ENCODE data around the gene EPS8. TPM values are rescaled to one million over a fixed set of nuclear protein-coding genes. Genes with fewer than 3 reads are reported as not detected.

EPS8 gene
- total RNA-seq, 1 experiment from 2014 or later, result 85.3 TPM

DNA sequence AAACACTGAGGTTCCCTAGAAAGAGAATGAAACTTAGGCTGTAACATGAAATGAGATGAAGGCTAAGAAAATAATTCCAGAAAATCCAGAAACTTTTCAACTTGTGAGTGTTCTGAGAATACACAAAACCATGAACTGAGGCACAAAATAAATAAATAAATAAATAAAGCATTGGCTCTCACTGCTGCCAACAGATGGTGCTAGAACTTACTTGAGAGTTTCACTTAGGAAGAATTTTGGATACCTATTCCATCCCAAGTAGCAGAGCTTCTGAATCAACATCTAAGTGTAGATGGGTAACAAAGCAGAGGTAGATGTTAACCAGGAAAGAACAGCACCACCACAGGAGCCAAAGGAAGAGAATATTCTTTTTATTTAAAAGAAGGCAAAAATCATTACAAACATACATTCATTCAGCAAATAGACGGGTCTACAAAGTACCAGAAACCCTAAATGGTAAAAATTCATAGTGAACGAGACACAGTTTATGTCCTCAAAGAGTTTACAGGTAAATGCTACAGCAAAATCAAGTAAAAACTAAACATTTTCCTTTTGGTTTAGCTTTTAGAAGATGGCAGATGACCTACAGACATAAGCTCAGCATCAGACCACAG lies 16.7 kb downstream of the EPS8 start:
- no TSS peak for BruUV-seq (replicated peaks)
- Mint-ChIP-seq H3K36me3 (ENCODE audit: insufficient read depth, unreplicated experiment) (peaks cover 3% of the 10 kb centered on the region), H3K4me1 (ENCODE audit: insufficient read depth, unreplicated experiment) (peaks cover 44% of the 10 kb centered on the region), H3K27ac (ENCODE audit: low read depth, unreplicated experiment) (no peak overlapping the region), H3K27me3 (ENCODE audit: insufficient read depth, unreplicated experiment) (no peaks in the 10 kb centered on the region), H3K9me3 (ENCODE audit: unreplicated experiment) (no peaks in the 10 kb centered on the region), H3K4me3 (ENCODE audit: unreplicated experiment) (no peak overlapping the region)
- ChIA-PET POLR2A (interaction anchor here (0.6 to 3.7 kb wide), 8 partner anchors 16 to 114 kb away, joined by 3 to 35 read pairs (median 3); partner anchors contain the start of gene EPS8), CTCF (interaction anchor here (0.6 to 3.0 kb wide), 39 partner anchors 8 to 497 kb away, joined by 3 to 21 read pairs (median 5); partner anchors contain the start of genes EPS8 and STRAP)
- TF ChIP-seq, protein P1, sequence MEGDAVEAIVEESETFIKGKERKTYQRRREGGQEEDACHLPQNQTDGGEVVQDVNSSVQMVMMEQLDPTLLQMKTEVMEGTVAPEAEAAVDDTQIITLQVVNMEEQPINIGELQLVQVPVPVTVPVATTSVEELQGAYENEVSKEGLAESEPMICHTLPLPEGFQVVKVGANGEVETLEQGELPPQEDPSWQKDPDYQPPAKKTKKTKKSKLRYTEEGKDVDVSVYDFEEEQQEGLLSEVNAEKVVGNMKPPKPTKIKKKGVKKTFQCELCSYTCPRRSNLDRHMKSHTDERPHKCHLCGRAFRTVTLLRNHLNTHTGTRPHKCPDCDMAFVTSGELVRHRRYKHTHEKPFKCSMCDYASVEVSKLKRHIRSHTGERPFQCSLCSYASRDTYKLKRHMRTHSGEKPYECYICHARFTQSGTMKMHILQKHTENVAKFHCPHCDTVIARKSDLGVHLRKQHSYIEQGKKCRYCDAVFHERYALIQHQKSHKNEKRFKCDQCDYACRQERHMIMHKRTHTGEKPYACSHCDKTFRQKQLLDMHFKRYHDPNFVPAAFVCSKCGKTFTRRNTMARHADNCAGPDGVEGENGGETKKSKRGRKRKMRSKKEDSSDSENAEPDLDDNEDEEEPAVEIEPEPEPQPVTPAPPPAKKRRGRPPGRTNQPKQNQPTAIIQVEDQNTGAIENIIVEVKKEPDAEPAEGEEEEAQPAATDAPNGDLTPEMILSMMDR (IDR thresholded peaks at IDR 0.05; ENCODE audit: unreplicated experiment), result peak; percentile 42
- peak; percentile 55 for DNase-seq (ENCODE audit: unreplicated experiment)
- intact Hi-C loops (cut with micrococcal nuclease), result loop anchor here (1.0 to 5.0 kb wide), 2 partner anchors 84 to 180 kb away; no protein-coding TSS in a partner anchor

DNA sequence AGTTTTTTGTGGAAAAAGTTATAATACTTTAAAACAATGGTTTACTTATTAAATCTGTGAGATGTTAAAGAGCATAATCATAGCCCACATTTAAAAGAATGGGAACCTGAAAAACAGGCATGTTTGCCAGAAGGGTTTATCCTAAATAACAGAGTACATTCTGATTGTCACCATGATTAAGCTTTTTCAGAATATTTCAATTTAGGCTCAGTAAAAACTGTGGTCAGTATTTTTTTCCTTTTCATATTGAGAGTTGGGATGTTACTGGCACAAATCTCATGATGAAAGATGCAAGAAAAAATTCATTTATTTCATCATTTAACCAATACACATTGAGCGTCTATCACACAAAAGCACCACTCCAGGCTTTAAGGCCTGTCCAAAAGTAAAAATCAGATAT lies 18.6 kb downstream of the EPS8 start:
- Mint-ChIP-seq H3K4me1 (ENCODE audit: insufficient read depth, unreplicated experiment) (peaks cover 44% of the 10 kb centered on the region), H3K36me3 (ENCODE audit: insufficient read depth, unreplicated experiment) (no peaks in the 10 kb centered on the region), H3K9me3 (ENCODE audit: unreplicated experiment) (no peaks in the 10 kb centered on the region), H3K27ac (ENCODE audit: low read depth, unreplicated experiment) (no peak overlapping the region), H3K27me3 (ENCODE audit: insufficient read depth, unreplicated experiment) (no peaks in the 10 kb centered on the region), H3K4me3 (ENCODE audit: unreplicated experiment) (no peak overlapping the region)
- DNase-seq (ENCODE audit: unreplicated experiment), result no peak
- ChIA-PET CTCF (interaction anchor here (0.5 to 3.0 kb wide), 10 partner anchors 14 to 974 kb away, joined by 3 to 12 read pairs (median 4); no protein-coding TSS in a partner anchor), POLR2A (interaction anchor here (0.6 to 3.7 kb wide), 5 partner anchors 9 to 171 kb away, joined by 3 to 35 read pairs (median 4); partner anchors contain the start of gene EPS8)
- intact Hi-C loops (cut with micrococcal nuclease), result loop anchor here (5.0 kb wide), 1 partner anchor 178 kb away; no protein-coding TSS in a partner anchor
- no TSS peak for BruUV-seq (replicated peaks)
- TF ChIP-seq, protein P1 (IDR thresholded peaks at IDR 0.05; ENCODE audit: unreplicated experiment), result no peak

DNA sequence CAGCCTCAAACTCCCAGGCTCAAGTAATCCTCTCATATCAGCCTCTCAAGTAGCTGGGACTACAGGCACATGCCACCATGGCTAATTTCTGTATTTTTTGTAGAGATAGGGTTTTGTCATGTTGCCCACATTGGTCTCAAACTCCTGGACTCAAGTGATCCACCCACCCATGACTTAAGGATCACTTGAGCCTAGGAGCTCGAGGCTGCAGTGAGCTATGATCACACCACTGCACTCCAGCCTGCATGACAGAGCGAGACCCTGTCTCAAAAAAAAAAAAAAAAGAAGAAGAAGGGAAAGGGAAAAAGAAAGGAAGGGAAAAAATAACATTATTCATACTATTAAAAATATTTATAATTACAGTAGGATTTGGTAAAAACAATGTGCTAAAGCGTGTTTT lies 19.2 kb downstream of the EPS8 start:
- Mint-ChIP-seq H3K4me1 (ENCODE audit: insufficient read depth, unreplicated experiment) (peaks cover 44% of the 10 kb centered on the region), H3K4me3 (ENCODE audit: unreplicated experiment) (no peak overlapping the region), H3K36me3 (ENCODE audit: insufficient read depth, unreplicated experiment) (no peaks in the 10 kb centered on the region), H3K9me3 (ENCODE audit: unreplicated experiment) (peaks cover 5% of the 10 kb centered on the region), H3K27ac (ENCODE audit: low read depth, unreplicated experiment) (peak overlapping the region; percentile 37), H3K27me3 (ENCODE audit: insufficient read depth, unreplicated experiment) (no peaks in the 10 kb centered on the region)
- intact Hi-C loops (cut with micrococcal nuclease), result loop anchor here (5.0 kb wide), 1 partner anchor 178 kb away; no protein-coding TSS in a partner anchor
- ChIA-PET CTCF (interaction anchor here (0.7 to 3.0 kb wide), 5 partner anchors 13 to 185 kb away, joined by 3 to 12 read pairs (median 4); no protein-coding TSS in a partner anchor), POLR2A (interaction anchor here (0.6 to 3.7 kb wide), 3 partner anchors 10 to 88 kb away, joined by 3 to 35 read pairs (median 5); partner anchors contain the start of gene EPS8)
- DNase-seq (ENCODE audit: unreplicated experiment), result no peak
- TF ChIP-seq, protein P1 (IDR thresholded peaks at IDR 0.05; ENCODE audit: unreplicated experiment), result no peak
- BruUV-seq (replicated peaks), result no TSS peak

DNA sequence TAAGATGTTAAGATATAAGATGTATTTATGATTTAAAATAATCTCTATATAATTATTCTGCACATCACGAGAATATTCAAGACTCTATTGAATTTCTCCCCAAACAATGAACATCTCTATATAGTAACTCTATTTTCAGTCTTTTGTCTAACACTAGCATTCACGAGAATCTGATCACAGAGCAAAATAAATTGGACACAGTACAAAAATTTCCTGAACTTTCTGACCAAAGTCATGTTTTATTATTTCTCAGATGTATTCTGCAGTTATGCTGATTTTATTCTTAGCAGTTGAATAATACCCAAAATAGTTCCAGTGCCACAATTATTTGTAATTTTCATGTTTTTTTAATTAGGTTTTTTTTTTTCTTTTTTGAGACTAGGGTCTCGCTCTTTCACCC lies 19.6 kb downstream of the EPS8 start:
- ChIA-PET POLR2A (no interaction called here), CTCF (interaction anchor here (2.4 kb wide), 1 partner anchor 87 kb away, joined by 12 read pairs; no protein-coding TSS in a partner anchor)
- intact Hi-C loops (cut with micrococcal nuclease), result no loop called here
- Mint-ChIP-seq H3K27me3 (ENCODE audit: insufficient read depth, unreplicated experiment) (no peaks in the 10 kb centered on the region), H3K27ac (ENCODE audit: low read depth, unreplicated experiment) (peak overlapping the region; percentile 37), H3K9me3 (ENCODE audit: unreplicated experiment) (peaks cover 6% of the 10 kb centered on the region), H3K4me1 (ENCODE audit: insufficient read depth, unreplicated experiment) (peaks cover 44% of the 10 kb centered on the region), H3K36me3 (ENCODE audit: insufficient read depth, unreplicated experiment) (no peaks in the 10 kb centered on the region), H3K4me3 (ENCODE audit: unreplicated experiment) (no peak overlapping the region)
- no peak for DNase-seq (ENCODE audit: unreplicated experiment)
- BruUV-seq (replicated peaks), result no TSS peak
- TF ChIP-seq, protein P1 (IDR thresholded peaks at IDR 0.05; ENCODE audit: unreplicated experiment), result no peak

All from MCF 10A (cell line).